Upper lobe of right lung (tissue), 1 donor: ENCODE results near the gene PLCB1. TPM values are rescaled to one million over a fixed set of nuclear protein-coding genes. Genes with fewer than 3 reads are reported as not detected.

Source experiments
- ATAC-seq: fragments of 200-7000 bp; cut with Tn5 transposase; one replicate; pipeline ENCODE4 v1.9.1; 2020; ENCODE audit warnings: mild to moderate bottlenecking, moderate library complexity
- DNase-seq: peaks from one replicate; pipeline ENCODE4 v3.0.0-alpha.2; 2020
- H3K27ac ChIP-seq: fragments of 200-600 bp; one replicate; pipeline ENCODE4 v1.8.0; 2022
- H3K27me3 ChIP-seq: fragments of 200-600 bp; one replicate; pipeline ENCODE4 v1.8.0; 2022; ENCODE audit warnings: mild to moderate bottlenecking
- H3K36me3 ChIP-seq: fragments of 200-600 bp; one replicate; pipeline ENCODE4 v1.8.0; 2022
- H3K4me1 ChIP-seq: fragments of 200-600 bp; one replicate; pipeline ENCODE4 v1.8.0; 2022
- H3K4me3 ChIP-seq: fragments of 200-600 bp; one replicate; pipeline ENCODE4 v1.8.0; 2022; ENCODE audit warnings: mild to moderate bottlenecking
- H3K9me3 ChIP-seq: fragments of 200-600 bp; one replicate; pipeline ENCODE4 v1.8.0; 2022
- intact Hi-C: fragments of 100-400 bp; cut with DNase I; formaldehyde crosslinking; loops from one replicate; pipeline ENCODE4 v1.11.0; 2022
- total RNA-seq: library from RNA; stranded (reverse); fragmentation: NEBNext Ultra II Directional; extraction: Animal tissue kit (Norgen Biotek cat#: 25700); gene quantifications from one replicate; pipeline ENCODE4 v1.2.1, GENCODE V29; 2021
- TF ChIP-seq, protein P1 (sequence below): fragments of 200-600 bp; IDR thresholded peaks from one replicate; pipeline ENCODE4 v1.8.0; 2022; ENCODE audit warnings: antibody characterized with exemption
- donor health status: DM: no; HTN: yes; CAD: no; lungs with severe emphysema.

The PLCB1 gene
- total RNA-seq, 1 donor from 2014 or later = 12.4 TPM

DNA sequence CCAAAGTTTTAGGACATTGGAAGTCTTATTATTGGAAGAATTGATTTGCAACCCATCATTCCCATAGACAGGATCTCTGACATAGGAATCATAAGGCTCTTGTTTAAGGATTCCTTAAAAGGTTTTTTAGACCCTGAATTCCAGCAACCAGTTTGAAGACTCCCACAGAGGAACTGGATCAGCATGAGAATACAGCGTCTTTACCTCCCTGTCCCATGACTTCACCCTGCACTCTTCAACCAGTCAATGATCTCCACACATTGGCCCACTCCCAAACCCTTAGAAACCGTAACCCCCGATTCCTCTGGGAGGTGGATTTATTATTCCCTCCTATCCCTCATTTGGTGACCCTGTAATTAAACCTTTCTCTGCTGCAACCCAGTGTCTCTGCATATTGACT lies 786.1 kb downstream of the PLCB1 start:
- Histone ChIP-seq H3K4me3 (no peak overlapping the region), H3K4me1 (no peaks in the 10 kb centered on the region), H3K27me3 (no peaks in the 10 kb centered on the region), H3K27ac (no peak overlapping the region), H3K9me3 (no peaks in the 10 kb centered on the region), H3K36me3 (no peaks in the 10 kb centered on the region)
- ATAC-seq = no peak
- TF ChIP-seq, protein P1, sequence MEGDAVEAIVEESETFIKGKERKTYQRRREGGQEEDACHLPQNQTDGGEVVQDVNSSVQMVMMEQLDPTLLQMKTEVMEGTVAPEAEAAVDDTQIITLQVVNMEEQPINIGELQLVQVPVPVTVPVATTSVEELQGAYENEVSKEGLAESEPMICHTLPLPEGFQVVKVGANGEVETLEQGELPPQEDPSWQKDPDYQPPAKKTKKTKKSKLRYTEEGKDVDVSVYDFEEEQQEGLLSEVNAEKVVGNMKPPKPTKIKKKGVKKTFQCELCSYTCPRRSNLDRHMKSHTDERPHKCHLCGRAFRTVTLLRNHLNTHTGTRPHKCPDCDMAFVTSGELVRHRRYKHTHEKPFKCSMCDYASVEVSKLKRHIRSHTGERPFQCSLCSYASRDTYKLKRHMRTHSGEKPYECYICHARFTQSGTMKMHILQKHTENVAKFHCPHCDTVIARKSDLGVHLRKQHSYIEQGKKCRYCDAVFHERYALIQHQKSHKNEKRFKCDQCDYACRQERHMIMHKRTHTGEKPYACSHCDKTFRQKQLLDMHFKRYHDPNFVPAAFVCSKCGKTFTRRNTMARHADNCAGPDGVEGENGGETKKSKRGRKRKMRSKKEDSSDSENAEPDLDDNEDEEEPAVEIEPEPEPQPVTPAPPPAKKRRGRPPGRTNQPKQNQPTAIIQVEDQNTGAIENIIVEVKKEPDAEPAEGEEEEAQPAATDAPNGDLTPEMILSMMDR = no peak
- no peak for DNase-seq
- intact Hi-C loops = no loop called here

DNA sequence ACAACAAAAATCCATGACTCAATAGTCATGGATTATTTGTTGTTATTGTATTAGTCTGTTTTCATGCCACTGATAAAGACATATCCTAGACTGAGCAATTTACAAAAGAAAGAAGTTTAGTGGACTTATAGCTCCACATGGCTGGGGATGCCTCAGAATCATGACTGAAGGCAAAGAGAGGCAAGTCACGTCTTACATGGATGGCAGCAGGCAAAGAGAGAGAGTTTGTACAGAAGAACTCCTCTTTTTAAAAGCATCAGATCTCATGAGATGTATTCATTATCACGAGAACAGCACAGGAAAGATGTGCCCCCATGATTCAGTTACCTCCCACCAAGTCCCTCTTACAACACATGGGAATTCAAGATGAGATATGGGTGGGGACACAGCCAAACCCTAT lies 792.5 kb downstream of the PLCB1 start:
- Histone ChIP-seq H3K36me3 (no peaks in the 10 kb centered on the region), H3K4me1 (no peaks in the 10 kb centered on the region), H3K27me3 (no peaks in the 10 kb centered on the region), H3K27ac (no peak overlapping the region), H3K9me3 (no peaks in the 10 kb centered on the region), H3K4me3 (no peak overlapping the region)
- no peak for DNase-seq
- TF ChIP-seq, protein P1 = no peak
- no peak for ATAC-seq
- intact Hi-C loops = no loop called here

DNA sequence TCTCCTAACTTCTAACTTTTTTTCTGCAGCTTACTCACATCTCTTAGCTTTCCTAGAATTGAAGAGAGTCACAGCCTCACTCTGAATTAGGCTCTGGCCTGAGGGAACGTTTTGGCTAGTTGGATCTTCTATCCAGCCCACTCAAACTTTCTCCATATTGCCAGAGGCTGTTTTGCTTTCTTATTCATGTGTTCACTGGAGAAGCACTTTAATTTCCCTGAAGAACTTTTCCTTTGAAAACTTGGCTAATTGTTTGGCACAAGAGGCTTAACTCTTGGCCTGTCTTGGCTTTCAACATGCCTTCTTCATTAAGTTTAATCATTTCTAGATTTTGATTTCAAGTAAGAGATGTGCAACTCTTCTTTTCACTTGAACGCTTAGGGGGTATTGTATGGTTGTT lies 798.7 kb downstream of the PLCB1 start:
- H3K4me1 ChIP-seq = peaks cover 5% of the 10 kb centered on the region
- no peak for DNase-seq
- no peak overlapping the region for H3K27ac ChIP-seq
- TF ChIP-seq, protein P1 = no peak
- H3K36me3 ChIP-seq = no peaks in the 10 kb centered on the region
- intact Hi-C loops = no loop called here
- ATAC-seq = no peak
- H3K4me3 ChIP-seq = no peak overlapping the region
- no peaks in the 10 kb centered on the region for H3K9me3 ChIP-seq
- no peaks in the 10 kb centered on the region for H3K27me3 ChIP-seq

DNA sequence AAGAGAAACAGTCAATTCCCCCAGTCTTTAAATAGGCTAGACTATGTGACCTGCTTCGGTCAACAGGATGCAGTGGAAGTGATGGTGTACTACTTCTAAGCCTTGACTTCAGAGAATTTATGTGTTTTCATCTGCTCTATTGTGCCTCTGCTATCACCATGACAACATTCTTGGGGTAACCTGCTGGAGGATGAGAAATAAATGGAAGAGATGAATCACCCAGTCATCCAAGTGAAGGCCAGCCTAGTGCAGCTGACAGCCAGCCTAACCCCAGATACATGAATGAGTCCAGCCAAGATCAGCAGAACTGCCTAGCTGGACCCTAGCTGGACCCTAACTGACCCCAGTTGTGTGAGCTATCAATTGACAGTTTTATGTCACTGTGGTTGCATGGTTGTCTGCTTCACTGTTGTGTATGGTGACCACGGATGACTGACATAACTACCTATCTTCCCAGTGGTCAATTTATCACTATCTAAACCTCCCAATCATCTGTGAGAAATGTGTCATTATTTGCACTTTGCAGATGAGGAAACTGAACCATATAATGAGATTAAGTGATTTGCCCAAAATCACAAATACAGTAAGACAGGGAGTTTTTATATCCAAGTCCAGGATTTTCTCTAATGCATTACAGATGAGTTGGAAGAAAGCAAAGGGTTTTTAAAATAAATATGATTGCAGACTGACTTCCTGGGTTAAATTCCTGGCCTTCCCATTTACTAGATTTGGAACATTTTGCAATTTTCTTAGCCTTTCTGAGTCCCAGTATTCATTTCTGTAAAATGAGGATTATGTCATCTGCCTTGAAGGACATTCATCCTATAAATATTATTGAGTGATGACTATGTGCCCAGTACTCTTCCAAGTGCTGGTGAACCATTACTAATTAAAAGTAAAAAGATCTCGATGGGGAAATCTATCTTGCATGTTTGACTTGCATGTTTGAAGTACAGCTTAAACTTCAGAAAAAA lies 800.4 kb downstream of the PLCB1 start:
- DNase-seq (no peak), ATAC-seq (no peak)
- Histone ChIP-seq H3K4me1 (peaks cover 5% of the 10 kb centered on the region), H3K36me3 (no peaks in the 10 kb centered on the region), H3K4me3 (no peak overlapping the region), H3K9me3 (no peaks in the 10 kb centered on the region), H3K27me3 (no peaks in the 10 kb centered on the region), H3K27ac (no peak overlapping the region)
- TF ChIP-seq, protein P1 = no peak
- intact Hi-C loops = no loop called here

DNA sequence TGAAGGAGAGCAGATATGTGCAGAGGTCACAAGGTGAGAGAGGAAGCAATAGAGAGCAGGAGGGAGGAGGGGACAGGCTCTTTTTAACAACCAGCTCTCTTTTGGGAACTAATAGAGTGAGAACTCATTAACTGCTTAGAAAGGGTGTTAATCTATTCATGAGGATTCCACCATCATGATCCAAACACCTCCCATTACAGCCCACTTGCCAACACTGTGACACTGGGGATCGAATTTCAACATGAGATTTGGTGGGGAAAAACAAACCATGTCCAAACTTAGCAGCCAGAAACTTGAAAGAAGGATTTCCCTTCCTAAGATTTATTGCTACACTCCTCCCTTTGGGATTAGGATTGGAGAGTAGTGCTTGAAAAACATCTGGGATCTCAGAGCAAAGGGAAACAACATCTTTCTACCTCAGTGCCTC lies 801.3 kb downstream of the PLCB1 start:
- no peak overlapping the region for H3K4me3 ChIP-seq
- H3K9me3 ChIP-seq = no peaks in the 10 kb centered on the region
- H3K4me1 ChIP-seq = peaks cover 5% of the 10 kb centered on the region
- no peaks in the 10 kb centered on the region for H3K27me3 ChIP-seq
- no peak for ATAC-seq
- no peak overlapping the region for H3K27ac ChIP-seq
- intact Hi-C loops = no loop called here
- H3K36me3 ChIP-seq = no peaks in the 10 kb centered on the region
- TF ChIP-seq, protein P1 = no peak
- no peak for DNase-seq
